Measurements from ENCODE around the gene KRT76. TPM values are rescaled to one million over a fixed set of nuclear protein-coding genes. Genes with fewer than 3 reads are reported as not detected.

KRT76 gene
- polyA plus RNA-seq, 10 donors: not detected

DNA sequence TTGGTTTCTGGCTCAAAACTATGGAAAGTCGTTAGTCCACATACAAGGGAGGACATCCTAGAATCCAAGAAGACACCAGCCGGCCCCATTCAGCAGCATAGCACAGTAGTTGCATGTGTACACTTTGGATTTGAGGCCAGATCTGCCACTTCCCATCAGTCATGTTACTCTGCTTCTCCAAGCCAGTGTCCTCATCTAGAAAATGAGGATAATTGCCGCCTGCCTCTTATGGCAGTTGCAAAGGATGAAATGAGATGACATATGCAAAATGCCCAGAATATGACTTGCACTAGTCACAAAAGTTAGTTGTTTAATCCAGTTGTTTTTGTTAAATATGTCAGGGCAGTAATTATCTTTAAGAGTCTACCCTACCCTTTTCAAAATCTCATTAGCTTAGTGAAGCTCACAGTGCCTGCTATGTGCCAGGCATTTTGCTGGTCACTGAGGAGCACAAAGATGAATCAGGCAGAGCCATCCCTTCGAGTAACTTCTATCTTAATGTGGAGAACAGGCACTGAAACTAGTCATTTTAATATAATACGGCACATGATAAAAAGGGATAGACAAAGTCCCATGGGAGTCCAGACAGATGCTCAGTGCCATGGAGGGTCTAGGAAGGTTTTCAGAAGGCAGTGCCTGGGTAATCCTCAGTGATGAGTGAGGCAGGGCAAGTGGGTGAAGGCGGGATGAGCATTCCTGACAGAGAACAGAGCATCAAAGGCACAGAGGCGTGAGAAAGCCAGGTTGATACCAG, 6.6 kb upstream of the KRT76 start:
- no peak for DNase-seq

DNA sequence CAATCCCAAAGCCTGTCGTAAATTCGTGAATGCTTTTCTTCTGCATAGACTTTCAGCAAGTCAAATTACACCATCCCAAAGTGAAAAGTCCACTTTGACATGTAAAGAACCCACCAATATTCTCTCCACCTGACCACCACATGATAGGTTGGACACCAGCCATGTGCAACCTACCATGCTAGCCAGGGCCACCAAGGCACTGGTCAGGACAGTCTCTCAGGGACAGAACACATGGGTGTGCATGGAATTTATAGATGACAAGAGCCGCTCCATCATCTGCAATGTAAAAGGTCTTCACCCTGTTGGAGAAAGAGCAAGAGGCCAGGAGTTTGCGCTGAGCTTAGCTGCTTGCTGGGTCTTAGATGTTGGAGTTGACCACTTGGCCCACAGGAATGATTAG, 5.4 kb upstream of the KRT76 start:
- DNase-seq: no peak

DNA sequence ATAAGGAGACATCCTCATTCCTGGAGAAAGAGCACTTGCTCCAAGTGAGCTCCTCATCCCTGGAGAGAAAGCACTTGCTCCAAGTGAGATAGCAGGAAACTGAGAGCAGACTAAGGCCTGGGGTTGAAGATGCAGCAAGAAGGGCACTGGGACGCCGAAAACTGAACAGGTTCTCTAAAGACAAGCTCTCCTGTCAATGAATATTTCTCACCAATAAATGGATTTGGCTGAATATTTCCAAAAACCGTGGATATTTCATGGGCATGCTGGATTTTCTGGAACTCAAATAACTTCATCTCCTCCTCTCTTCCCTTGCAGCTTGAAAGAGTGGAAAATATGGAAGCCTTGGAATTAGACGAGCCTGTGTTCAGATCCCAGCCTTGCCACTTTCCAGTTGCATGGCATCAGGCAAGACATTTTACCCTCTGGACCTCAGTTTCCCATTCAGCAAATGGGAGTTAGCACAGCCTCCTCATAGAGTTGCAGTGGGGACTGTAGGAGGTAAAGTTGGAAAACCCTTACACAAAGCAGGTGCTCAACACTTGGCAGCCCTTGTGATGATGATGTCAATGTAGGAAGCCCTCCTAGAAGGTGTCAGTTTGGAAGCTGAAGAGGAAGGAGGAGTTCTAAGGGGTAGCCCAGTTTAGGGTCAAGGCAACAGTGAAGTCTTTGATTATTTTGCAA, 4.4 kb upstream of the KRT76 start:
- no peak for DNase-seq

DNA sequence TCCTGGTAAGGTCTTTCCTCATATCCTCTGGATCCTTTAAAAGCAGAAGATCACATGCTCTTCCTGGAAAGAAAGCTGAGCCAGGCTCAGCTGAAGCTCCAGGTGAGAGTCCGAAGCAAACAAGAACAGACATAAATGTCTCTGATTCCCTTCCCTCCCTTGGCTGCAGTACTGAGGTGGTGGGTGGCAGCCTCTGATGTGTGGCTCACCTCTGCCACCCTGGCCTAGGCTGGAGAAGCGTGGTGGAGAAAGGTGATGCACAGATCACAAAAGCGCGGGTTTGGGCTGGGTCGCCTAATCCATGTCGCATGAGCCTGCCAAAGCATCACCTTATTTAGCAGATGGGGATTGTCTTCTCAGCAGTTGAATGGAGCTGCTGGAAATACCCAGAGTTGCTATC, 2.8 kb upstream of the KRT76 start:
- no peak for DNase-seq

DNA sequence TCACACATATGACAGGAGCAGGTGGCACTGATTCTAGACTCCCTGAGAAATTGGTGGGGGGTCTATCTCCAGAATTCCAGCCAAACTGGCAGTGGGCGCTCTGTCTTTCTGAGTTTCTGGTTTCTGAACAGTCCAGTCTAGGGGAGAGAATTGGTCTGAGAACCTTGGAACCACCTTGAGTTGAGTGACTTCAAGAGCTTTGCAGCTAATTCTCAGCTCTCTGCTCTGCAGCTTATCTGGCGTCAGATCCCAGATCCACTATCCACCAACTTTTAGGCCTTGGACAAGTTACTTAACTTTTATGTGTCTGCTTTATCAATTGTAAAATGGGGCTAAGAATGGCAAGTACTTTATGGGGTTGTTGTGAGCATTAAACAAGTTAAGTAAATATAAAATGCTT, 1.7 kb upstream of the KRT76 start:
- DNase-seq: no peak

DNA sequence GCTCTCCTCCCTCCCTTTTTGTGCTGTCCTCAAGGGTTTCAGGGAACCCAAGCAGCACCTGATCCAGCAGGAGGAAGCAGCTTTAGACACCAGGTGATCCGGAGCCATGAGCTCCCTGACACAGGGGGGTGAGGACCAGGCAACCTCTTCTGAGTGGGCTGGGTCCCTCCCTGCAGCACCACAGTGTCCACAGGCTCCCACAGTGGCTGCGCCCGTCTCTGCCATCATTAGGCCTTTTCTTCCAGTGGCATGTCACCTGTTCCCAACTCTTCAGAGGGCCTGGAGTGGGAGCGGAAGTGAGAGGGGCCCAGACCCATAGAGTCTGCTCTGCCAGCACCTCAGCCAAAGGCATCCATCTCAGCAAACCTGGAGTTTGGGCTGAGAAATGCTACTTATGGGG, 421 bp upstream of the KRT76 start:
- no peak for DNase-seq

DNA sequence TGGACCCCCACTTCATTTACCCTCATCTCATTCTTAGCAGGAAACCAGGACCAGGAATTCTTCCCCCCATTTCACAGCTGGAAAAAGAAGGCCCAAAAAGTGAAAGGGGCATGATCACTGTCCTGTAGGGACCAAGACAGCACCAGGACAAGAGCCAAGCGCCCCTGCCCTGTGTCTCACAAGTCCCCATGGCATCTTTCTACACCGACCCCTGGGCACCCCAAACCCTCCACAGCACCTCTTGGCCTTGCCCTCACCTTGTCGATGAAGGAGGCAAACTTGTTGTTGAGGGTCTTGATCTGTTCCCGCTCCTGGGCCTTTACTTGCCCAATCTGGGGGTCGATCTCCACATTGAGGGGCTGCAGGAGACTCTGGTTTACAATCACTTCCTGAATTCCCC, 710 bp downstream of the KRT76 start:
- no peak for DNase-seq

DNA sequence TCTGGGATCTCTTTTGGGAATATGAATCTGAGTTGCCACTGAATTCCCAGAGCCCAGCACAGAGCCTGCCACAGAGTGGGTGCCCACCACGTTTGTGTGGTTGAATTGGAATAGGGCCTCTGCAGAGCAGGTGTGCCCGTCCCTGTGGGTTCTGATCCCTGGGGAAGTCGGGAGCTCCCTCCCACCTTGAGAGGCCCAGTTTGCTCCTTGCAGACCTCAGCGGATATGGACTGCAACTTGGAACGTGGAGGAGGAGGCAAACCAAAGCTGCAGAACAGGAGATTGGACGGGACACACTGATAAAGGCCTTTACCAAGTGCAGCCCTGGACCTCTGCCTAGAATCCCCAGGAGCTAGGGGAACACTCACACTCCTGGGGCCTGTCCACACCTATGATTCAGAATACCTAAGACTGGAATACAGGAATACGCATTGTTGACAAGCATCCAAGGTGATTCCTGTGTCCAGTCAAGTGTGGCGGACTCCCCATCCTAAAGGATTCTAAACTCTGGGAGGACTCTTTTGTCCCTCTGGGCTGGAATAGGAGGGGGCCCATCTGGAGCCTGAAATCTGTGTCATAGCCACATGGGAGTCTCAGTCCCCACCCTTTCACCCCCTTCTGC, 2.4 kb downstream of the KRT76 start:
- DNase-seq: no peak

DNA sequence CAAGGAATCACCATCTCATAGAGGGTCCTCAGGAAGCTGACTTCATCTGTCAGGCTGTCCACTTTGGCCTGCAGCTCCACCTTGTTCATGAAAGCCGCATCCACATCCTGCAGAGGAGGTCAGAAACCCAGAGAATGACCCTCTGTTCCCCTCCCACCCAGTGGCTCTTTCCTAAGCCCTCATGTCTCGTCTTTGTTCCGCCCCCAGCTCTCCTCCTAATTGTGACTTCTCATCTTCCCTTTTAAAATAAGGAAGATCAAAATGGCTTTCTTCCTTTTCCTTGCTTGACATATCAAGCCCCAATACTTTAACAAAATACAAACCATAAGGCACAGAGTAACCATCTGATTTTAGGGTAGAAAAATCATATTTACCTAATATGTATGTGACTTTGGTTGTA, 4.4 kb downstream of the KRT76 start:
- no peak for DNase-seq

DNA sequence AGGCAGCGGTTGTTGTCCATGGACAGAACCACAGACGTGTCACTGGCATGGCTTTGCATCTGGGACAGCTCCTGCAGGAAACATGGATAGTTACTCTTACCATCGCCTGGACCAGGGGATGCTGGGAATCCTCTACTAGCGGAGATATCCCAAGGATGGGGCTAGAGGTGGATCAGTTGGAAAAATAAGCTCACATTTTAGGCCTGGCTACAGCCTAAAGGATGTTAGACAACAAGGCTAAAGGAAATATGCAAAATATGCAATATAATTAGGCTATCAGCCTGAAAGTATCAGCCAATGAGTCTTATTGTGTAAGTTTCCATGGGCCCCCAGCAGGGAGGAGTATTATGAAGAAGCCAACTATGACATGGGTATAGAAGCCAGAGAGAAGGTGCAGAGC, 5.0 kb downstream of the KRT76 start:
- DNase-seq: no peak

DNA sequence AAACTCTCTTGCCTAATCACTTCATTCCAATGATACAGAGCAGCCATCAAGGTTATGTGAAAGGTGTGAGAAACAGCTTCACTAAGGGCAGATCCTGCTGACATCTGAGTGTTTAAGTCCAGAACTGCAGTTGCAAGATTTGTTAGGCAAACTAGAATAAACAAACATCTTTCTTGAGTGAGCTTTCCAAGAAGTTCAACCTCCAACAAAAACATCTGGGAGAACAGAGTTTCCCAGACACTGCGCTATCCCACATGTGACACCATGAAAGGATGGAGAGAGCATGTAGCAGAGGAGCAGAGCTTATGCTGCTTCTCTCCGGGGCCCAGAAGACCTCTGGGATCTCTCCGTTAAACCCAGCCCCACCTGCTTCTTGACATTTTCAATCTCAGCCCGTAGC, 5.6 kb downstream of the KRT76 start:
- peak in 1 of 3 donors; percentile 6 for DNase-seq

DNA sequence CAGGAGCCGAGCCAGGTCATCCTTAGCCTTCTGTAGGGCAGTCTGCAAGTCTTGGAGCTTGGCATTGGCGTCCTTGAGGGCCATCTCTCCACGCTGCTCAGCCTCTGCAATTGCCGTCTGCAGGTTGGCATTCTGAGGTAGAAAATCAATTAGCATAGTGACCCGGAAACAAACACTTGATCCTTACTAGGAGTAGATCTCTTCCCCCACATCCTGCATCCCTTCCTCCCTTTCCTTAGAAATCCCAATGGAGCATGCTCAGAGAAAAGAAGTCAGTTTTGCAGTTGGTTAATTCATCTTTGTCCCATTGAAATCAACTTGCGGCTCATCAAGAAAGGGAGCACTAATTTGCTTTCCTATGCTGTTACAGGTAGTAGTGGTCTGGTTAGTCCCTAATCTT, 6.1 kb downstream of the KRT76 start:
- no peak for DNase-seq

DNA sequence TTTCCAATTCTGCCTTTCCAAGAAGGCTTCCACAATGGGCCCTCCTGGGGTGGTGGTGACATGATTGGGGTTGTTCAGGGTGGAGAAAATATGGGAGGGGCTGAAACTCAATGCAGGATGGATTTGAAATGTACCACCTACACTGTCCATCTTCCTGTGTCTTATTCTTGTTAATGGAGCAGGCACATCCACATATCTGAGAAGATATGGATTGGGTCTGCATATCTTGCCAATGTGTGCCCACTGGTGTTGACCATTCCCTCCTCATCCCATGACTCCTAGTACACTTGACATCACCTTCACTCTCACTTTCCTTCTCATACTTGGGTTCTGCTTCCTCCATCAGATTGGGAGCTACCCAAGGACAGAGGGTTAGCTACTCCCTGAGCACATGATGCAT, 7.2 kb downstream of the KRT76 start:
- DNase-seq: no peak

DNA sequence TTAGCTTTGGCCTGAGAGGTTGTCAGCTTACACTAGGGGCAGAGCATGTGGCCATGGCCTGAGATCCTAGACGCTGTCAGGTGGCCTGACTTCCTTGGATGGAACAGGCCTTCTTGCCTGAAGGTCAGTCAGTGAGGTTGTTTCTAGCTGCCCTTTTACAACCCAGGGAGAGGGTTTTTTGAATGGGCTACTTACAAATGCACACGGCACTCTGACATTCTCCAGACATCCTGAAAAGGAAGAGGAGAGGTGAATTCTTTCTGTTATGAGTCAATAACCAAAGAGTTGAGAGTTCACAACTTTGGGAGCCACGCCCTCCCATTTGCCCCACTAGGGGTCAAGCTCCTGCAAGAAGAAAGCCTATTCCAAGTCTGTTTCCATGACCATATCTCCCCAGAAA, 7.8 kb downstream of the KRT76 start:
- DNase-seq: no peak

DNA sequence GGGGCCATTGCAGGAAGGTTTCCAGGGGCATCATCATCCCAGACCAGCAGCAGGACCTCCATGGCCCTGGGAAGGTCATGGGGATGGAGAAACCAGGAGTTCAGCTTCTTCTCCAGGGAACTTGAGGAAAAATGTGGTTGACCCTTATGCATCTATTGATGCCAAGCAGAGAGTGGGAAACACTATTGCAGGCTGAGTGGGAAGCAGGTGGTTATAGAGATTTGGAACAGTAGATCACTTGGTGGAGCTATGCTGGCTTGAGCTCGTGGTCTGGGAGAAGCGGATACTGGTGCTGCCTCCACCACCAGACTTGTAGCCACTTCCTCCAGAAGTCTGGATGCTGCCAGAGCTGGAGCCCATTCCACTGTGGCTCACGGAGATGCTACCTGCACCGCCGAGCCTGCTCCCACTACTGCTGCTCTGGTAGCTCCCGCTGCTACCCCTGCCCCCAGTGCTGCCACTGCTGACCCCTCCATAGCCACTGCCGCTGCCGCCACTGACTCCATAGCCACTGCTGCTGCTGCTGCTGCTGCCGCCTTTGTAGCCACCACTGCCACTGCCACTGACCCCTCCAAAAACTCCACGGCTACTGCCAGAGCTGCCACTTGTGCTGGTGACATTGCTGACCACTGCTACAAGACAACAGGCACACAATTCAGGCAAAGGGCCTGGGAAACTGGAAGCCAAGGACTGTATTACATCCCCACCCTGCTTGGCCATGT, 8.5 kb downstream of the KRT76 start:
- no peak for DNase-seq

DNA sequence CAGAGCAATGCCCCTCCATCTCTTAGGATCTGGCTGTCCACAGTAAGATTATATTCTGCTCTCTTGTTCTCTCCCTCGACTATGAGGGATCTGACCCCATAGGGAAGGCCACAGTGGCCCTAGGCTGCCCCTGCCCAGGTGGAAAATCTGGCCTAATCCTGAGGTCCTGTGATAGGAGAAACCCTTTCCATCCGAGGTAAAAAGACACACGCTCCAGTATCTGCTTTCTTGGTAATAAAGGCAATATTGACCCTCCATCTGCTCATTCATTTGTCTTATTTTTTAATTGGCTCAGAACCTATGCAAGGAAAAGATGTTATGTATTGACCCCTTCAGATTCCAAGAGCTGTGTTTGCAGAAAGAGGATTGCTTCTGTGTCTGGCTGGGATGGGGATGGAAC, 9.7 kb downstream of the KRT76 start:
- no peak for DNase-seq

DNA sequence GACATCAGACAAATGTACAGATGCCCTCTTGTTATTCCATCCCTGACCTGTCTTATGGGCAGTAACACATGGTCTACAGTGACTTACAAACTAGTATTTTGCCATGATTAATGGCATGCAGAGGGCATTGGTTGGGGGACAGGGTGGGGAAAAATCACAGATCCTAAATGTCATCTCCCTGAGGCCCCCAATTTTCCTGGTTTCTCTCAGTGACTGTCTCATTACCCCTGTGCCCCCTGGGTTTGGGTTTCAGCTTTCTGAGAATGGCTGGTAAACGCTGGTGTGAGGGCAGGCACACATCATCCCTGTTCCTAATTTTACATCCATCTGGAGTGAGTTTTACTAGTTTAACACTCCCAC, 10.1 kb downstream of the KRT76 start:
- no peak for DNase-seq

DNA sequence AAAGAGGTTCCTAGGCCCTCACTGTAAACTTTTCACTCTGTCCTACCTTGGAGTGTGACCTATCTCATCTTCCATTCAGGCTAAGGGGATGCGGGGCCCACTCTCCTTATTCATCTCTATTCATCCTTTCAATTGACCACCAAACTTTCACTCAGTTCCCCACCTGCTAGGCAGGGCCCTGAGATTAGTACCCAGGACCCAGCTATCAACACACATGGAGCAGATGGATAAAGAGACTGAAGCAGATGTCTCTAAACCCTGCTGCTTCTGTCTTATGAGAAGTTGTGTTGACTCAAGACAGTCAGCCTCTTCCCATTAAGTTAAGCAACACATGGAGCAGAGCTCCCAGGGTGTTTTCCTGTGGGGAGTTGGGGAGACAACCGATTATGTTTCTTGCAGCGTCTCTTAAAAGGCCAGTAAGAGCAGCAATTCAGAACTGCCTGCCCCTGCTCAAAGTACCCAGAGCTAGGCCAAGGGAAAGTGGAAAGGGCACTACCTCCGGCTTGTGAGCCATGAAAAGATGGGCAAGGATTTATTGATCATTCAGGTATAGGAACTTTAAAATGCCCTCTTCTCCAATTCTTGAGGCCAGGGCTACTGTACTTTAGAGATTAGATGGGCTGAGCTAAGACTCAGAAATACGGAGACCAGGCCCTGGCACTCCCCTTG, 10.7 kb downstream of the KRT76 start:
- no peak for DNase-seq

DNA sequence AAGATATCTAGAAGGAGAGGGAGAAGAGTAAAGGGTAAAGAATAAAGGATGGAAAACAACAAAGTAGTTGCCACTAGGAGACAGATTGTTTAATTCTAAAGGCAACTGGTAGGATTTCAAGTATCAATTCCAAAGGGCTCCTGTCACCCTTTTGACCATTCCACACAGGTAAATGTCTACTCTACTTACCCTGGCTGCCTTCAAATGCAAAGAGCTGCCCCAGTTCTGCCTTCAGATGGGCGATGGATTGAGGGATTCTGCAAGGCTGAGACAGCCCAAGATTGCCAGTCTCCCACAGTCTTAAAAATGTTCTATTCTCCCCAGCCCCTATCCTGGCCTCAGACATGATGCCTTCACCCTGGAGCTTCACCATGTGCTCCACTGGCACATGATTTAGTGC, 11.4 kb downstream of the KRT76 start:
- no peak for DNase-seq

DNA sequence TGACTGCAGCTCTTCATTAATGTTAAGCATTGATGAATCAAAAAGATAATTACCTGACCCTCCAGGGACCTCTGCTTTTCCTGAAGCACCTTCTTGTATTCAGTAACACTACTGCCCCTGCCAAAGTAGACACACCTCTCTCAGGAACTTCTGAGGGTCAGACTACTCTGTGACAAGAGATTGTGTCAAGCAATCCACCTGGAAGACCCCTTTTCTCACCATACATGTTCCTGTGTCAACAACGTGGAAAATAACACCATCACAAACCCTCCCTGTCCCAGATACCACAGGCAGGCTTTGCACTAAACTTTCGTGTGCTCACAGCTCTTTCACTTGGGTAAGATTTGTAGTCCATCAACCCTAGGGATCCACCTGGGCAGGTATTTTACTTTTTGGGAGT, 13.2 kb downstream of the KRT76 start:
- DNase-seq: no peak

DNA sequence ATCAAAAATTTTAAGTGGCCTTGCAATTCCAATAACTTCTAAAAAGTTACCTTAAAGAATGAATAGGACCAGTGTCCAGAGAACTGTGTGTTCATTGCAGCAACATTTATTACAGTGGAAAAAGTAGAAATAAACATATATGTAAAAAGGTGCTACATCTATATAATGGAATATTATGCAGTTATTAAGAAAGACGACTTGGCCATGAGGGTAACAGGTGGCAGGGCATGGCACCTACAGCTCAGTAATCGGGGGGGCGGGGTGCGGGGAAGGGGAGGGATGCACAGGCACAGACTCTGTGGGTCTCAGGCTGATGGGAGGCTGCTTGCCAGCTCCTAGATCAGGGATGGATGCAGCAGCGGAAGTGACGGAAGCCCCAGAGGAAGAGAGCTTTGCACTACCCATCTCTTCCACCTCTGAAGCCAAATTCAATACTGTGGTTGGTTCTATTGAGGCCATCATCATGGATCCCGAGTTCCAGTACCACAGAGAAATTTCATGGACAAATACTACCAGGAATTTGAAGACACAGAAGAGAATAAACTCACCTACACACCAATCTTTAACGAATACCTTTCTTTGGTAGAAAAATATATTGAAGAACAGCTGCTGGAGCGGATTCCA, 14.0 kb downstream of the KRT76 start:
- DNase-seq: no peak

DNA sequence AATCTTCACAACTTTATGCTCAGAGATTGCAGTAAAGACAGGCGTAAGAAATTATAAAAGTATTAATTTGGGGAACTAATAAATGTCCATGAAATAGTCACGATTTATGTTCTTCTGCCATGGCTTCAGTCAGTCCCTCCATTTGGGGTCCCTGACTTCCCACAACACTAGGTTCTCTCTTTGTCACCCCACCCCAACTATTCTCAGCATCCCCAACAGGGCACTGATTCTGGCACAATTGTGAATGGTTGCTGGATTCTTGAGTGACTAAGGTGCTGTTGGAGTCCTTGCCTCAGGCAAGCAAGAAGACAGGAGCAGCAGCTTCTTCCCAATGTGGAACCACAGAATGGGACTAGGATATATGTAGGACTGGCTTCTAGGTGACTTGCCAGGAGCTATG, 15.3 kb downstream of the KRT76 start:
- no peak for DNase-seq
